NB4 (cell line): ENCODE results near the gene GRIK4.

ENCODE experiments used
- DNase-seq: peaks from one replicate; pipeline ENCODE4 v3.0.0; 2010; ENCODE audit warnings: low read depth
- H3K4me3 ChIP-seq: one replicate; pipeline ENCODE4 v1.5.1; 2011; ENCODE audit warnings: mild to moderate bottlenecking, low read depth, low read length, moderate library complexity
- CTCF ChIP-seq: IDR thresholded peaks from one replicate; pipeline ENCODE4 v1.5.1; 2012; ENCODE audit warnings: low read depth, low read length
- MAX ChIP-seq: IDR thresholded peaks from 2 replicates; pipeline ENCODE4 v1.6.1; 2011; ENCODE audit warnings: low read depth, low read length
- MYC ChIP-seq: IDR thresholded peaks from 2 replicates; pipeline ENCODE4 v1.6.1; 2011; ENCODE audit warnings: low read depth, low read length
- POLR2A ChIP-seq: IDR thresholded peaks from 2 replicates; pipeline ENCODE4 v1.6.1; 2011; ENCODE audit warnings: mild to moderate bottlenecking; ENCODE audit not compliant: insufficient read length; ENCODE audit errors: extremely low read depth

Gene GRIK4

DNA sequence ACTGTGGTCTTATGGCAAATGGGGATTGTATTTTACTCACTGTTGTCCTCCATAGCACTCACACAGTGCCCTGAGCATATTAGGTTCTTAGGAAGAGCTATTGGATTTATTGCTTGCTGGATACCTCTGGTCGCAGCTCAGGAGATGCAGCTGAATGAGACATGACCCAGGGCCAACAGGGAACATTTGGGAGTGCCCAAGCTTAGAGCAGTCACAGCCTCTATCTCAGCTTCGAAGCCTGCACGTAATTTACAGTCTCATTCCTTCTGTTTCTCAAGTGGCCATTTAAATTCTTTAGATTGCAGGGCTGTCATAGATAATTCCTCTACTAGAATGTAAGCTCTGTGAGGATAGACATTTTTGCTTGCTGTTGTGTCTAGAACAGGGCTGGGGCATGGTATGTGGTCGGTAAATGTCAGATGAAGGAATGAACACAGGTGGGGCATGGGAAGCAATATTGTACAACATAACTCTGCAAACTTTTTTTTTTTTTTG lies 192.8 kb downstream of the GRIK4 start:
- no peak for DNase-seq
- no peak for TF ChIP-seq MYC
- no peak for TF ChIP-seq POLR2A
- TF ChIP-seq MAX: no peak
- TF ChIP-seq CTCF: no peak
- H3K4me3 ChIP-seq: no peak overlapping the region

DNA sequence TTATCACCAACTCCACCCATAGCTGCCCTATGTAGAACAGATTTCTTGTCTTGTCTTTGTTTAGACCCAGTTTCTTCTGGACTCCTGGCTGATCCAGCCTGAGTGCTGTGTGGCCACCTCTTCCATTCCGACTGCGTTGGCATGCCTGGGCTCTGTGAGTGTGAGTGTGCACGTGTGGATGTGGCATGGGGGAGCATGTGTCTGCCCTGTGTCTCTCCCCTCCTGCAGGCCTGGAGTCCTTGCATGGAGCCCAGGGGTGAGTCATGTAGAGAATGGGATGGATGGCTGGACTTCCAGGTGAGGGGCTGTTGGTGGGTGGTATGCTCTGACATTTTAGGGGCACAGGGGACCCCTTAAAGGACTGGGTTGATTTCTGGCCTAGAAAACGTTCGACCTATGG lies 194.7 kb downstream of the GRIK4 start:
- no peak overlapping the region for H3K4me3 ChIP-seq
- TF ChIP-seq CTCF (no peak), MAX (no peak), MYC (no peak), POLR2A (no peak)
- no peak for DNase-seq

GRCh38 chr11:120707098-120707497 lies 195.6 kb downstream of the GRIK4 start:
- H3K4me3 ChIP-seq: no peak overlapping the region
- no peak for TF ChIP-seq MAX
- no peak for TF ChIP-seq POLR2A
- no peak for TF ChIP-seq CTCF
- TF ChIP-seq MYC: no peak
- DNase-seq: no peak

DNA sequence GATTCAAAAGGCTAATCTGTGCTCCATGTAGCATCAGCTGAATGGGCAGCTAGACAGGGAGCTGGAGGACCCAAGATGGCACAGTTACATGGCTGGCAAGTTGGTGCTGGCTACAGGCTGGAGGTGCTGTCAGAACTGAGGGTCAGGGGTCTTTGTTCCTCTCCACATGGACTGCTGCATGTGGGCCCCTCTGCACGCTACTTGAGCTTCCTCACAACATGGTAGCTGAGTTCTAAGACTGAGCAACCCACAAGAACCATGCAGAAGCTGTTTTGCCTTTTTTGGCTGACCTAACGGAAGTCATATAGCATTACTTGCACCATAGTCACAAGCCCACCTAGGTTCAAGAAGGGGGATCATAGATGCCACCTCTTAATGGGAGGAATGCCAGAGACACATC lies 196.1 kb downstream of the GRIK4 start:
- TF ChIP-seq MAX (no peak), CTCF (no peak), POLR2A (no peak), MYC (no peak)
- H3K4me3 ChIP-seq: no peak overlapping the region
- DNase-seq: no peak

GRCh38 chr11:120708511-120709183 lies 197.1 kb downstream of the GRIK4 start:
- TF ChIP-seq MAX: no peak
- no peak for TF ChIP-seq CTCF
- TF ChIP-seq POLR2A: no peak
- TF ChIP-seq MYC: no peak
- DNase-seq: no peak

More at GRCh38 chr11:120708511-120709183, 197.1 kb downstream of the GRIK4 start:
- no peak overlapping the region for H3K4me3 ChIP-seq
